ENCODE measurements around the gene SPTAN1. TPM values are rescaled to one million over a fixed set of nuclear protein-coding genes. Genes with fewer than 3 reads are reported as not detected.
A peak's percentile ranks its signal among the peaks of the same experiment; 100 is the strongest.

The SPTAN1 gene
- total RNA-seq, 1 donor from 2014 or later: 355 TPM

DNA sequence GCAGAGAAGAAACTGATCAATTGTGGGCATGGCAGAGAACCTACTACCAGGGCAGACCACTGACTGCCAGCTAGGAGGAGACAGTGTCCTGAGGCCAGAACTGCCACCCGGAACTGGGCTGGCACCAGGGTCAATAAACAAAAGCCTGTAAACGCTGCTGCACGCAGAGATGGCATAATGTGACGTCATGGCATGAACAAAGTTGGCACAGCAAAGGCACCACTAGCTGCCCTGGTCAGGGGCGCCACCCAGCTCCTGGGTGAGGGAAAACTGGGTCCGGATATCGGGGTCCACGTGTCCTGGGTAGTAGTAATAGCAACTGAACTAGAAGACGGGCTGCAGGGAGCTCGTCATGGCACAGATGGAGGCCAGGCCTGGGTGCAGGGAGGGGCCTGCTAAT lies 72.2 kb downstream of the SPTAN1 start:
- H3K4me3 Mint-ChIP-seq (ENCODE audit: unreplicated experiment): no peak overlapping the region
- no peak for DNase-seq (ENCODE audit: extremely low spot score, unreplicated experiment)
- TF ChIP-seq, protein P1, sequence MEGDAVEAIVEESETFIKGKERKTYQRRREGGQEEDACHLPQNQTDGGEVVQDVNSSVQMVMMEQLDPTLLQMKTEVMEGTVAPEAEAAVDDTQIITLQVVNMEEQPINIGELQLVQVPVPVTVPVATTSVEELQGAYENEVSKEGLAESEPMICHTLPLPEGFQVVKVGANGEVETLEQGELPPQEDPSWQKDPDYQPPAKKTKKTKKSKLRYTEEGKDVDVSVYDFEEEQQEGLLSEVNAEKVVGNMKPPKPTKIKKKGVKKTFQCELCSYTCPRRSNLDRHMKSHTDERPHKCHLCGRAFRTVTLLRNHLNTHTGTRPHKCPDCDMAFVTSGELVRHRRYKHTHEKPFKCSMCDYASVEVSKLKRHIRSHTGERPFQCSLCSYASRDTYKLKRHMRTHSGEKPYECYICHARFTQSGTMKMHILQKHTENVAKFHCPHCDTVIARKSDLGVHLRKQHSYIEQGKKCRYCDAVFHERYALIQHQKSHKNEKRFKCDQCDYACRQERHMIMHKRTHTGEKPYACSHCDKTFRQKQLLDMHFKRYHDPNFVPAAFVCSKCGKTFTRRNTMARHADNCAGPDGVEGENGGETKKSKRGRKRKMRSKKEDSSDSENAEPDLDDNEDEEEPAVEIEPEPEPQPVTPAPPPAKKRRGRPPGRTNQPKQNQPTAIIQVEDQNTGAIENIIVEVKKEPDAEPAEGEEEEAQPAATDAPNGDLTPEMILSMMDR (IDR thresholded peaks at IDR 0.05): no peak
- no peak overlapping the region for H3K27ac Mint-ChIP-seq (ENCODE audit: unreplicated experiment)
- peaks cover 52% of the 10 kb centered on the region for H3K36me3 Mint-ChIP-seq (ENCODE audit: unreplicated experiment)
- H3K9me3 Mint-ChIP-seq (ENCODE audit: unreplicated experiment): no peaks in the 10 kb centered on the region
- no peaks in the 10 kb centered on the region for H3K4me1 Mint-ChIP-seq (ENCODE audit: unreplicated experiment)
- H3K27me3 Mint-ChIP-seq (ENCODE audit: unreplicated experiment): no peaks in the 10 kb centered on the region

DNA sequence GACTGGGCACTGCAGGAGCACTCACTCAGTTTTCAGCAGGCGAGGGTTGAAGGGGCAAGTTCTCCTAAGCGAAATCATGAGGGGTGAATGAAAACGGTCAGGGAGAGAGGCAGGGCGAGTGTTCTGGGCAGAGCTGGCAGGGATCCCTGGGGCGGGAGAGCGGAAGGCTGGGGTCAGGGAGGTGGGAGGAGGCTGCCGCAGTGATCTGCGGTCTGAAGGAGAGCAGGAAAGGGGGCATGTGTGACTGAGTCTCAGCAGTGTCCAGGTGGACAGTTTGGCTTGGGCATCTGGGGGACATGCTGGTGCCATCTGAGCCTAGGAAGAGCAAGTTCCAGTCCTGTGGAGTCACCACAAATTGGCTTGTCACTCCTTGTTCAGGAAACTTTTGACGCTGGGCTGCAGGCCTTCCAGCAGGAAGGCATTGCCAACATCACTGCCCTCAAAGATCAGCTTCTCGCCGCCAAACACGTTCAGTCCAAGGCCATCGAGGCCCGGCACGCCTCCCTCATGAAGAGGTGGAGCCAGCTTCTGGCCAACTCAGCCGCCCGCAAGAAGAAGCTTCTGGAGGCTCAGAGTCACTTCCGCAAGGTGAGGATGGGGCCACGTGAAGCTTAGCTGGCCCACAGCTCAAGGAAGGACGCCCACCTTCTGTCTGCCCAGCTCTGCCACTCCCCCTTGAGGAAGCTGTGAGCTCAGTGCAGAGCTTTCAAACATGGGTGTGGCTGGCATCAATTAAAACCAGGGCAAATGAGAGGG lies 73.2 kb downstream of the SPTAN1 start:
- Mint-ChIP-seq H3K36me3 (ENCODE audit: unreplicated experiment) (peaks cover 57% of the 10 kb centered on the region), H3K27me3 (ENCODE audit: unreplicated experiment) (no peaks in the 10 kb centered on the region), H3K4me3 (ENCODE audit: unreplicated experiment) (no peak overlapping the region), H3K27ac (ENCODE audit: unreplicated experiment) (no peak overlapping the region), H3K4me1 (ENCODE audit: unreplicated experiment) (no peaks in the 10 kb centered on the region), H3K9me3 (ENCODE audit: unreplicated experiment) (no peaks in the 10 kb centered on the region)
- no peak for DNase-seq (ENCODE audit: extremely low spot score, unreplicated experiment)
- TF ChIP-seq, protein P1 (IDR thresholded peaks at IDR 0.05): no peak

DNA sequence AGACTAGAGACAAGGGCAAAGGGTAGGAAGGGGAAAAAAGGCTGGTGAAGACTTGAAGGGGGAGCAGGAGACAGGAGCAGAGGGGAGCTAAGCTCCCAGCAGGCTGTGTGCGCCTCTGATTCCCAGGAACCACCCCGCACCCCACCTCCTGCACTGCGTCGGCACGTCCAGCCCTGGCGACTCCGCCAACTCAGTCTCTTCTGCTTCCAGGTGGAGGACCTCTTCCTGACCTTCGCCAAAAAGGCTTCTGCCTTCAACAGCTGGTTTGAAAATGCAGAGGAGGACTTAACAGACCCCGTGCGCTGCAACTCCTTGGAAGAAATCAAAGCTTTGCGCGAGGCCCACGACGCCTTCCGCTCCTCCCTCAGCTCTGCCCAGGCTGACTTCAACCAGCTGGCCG lies 73.8 kb downstream of the SPTAN1 start:
- Mint-ChIP-seq H3K4me1 (ENCODE audit: unreplicated experiment) (no peaks in the 10 kb centered on the region), H3K9me3 (ENCODE audit: unreplicated experiment) (no peaks in the 10 kb centered on the region), H3K27me3 (ENCODE audit: unreplicated experiment) (no peaks in the 10 kb centered on the region), H3K4me3 (ENCODE audit: unreplicated experiment) (no peak overlapping the region), H3K27ac (ENCODE audit: unreplicated experiment) (peak overlapping the region; percentile 7), H3K36me3 (ENCODE audit: unreplicated experiment) (peaks cover 52% of the 10 kb centered on the region)
- TF ChIP-seq, protein P1 (IDR thresholded peaks at IDR 0.05): no peak
- no peak for DNase-seq (ENCODE audit: extremely low spot score, unreplicated experiment)

DNA sequence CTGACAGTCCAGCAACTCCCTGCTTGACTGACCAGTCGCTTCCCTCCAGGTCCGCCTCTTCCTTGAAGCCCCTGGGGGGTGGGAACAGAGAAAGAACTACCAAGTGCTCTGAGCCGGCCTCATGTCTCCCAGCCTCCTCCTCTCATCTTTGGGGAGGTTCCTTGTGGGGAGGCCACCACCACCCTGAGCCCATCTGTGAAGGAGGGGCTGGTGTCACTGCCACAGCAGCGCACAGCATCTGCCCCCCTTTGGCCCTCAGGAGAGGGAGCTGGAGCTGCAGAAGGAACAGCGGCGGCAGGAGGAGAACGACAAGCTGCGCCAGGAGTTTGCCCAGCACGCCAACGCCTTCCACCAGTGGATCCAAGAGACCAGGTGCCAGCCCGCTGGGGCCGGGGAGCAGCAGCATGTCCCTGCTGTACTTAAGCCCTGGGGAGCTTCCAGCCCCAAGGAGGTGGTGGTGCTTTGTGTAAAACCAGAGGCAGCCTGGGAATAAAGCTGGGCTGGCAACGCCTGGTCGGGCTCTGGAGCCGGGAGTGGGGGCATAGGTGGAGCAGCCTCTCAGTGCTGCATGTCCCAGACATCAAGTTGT lies 74.8 kb downstream of the SPTAN1 start:
- peaks cover 51% of the 10 kb centered on the region for H3K36me3 Mint-ChIP-seq (ENCODE audit: unreplicated experiment)
- H3K9me3 Mint-ChIP-seq (ENCODE audit: unreplicated experiment): no peaks in the 10 kb centered on the region
- no peaks in the 10 kb centered on the region for H3K4me1 Mint-ChIP-seq (ENCODE audit: unreplicated experiment)
- no peak overlapping the region for H3K4me3 Mint-ChIP-seq (ENCODE audit: unreplicated experiment)
- TF ChIP-seq, protein P1 (IDR thresholded peaks at IDR 0.05): no peak
- DNase-seq (ENCODE audit: extremely low spot score, unreplicated experiment): no peak
- no peak overlapping the region for H3K27ac Mint-ChIP-seq (ENCODE audit: unreplicated experiment)
- no peaks in the 10 kb centered on the region for H3K27me3 Mint-ChIP-seq (ENCODE audit: unreplicated experiment)

DNA sequence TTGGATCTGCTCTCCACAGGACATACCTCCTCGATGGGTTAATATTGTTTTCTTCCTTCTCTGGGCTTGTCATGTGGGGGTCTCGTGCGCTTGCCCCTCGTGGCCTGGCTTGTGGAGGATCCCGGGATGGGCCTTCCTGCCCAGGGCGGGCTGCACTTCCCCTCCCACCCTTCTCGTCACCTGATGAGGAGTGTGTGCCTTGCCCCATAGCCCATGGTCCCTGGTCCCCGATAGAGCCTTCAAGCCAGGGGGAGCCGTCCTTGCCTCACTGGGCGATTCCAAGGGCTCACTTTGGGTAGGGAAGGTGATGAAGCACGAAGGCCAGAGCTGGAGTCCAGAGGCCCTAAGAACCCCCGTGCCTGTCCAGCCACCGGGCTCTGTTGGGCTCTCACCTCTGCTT lies 75.5 kb downstream of the SPTAN1 start:
- no peaks in the 10 kb centered on the region for H3K4me1 Mint-ChIP-seq (ENCODE audit: unreplicated experiment)
- peaks cover 56% of the 10 kb centered on the region for H3K36me3 Mint-ChIP-seq (ENCODE audit: unreplicated experiment)
- H3K9me3 Mint-ChIP-seq (ENCODE audit: unreplicated experiment): no peaks in the 10 kb centered on the region
- DNase-seq (ENCODE audit: extremely low spot score, unreplicated experiment): no peak
- TF ChIP-seq, protein P1 (IDR thresholded peaks at IDR 0.05): no peak
- no peaks in the 10 kb centered on the region for H3K27me3 Mint-ChIP-seq (ENCODE audit: unreplicated experiment)
- H3K4me3 Mint-ChIP-seq (ENCODE audit: unreplicated experiment): no peak overlapping the region
- H3K27ac Mint-ChIP-seq (ENCODE audit: unreplicated experiment): peak overlapping the region; percentile 34

All from osteocyte (in vitro differentiated cells).